ENCODE measurements around the gene RNF41.

GRCh38 chr12:56260921-56261320 is 39.2 kb upstream of the RNF41 start:
- TF ChIP-seq, protein P1, sequence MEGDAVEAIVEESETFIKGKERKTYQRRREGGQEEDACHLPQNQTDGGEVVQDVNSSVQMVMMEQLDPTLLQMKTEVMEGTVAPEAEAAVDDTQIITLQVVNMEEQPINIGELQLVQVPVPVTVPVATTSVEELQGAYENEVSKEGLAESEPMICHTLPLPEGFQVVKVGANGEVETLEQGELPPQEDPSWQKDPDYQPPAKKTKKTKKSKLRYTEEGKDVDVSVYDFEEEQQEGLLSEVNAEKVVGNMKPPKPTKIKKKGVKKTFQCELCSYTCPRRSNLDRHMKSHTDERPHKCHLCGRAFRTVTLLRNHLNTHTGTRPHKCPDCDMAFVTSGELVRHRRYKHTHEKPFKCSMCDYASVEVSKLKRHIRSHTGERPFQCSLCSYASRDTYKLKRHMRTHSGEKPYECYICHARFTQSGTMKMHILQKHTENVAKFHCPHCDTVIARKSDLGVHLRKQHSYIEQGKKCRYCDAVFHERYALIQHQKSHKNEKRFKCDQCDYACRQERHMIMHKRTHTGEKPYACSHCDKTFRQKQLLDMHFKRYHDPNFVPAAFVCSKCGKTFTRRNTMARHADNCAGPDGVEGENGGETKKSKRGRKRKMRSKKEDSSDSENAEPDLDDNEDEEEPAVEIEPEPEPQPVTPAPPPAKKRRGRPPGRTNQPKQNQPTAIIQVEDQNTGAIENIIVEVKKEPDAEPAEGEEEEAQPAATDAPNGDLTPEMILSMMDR (IDR thresholded peaks at IDR 0.05), result no peak
- TF ChIP-seq EZH2phosphoT487 (IDR thresholded peaks at IDR 0.05; ENCODE audit: borderline replicate concordance, low read depth) (no peak), USF2 (IDR thresholded peaks at IDR 0.05; ENCODE audit: borderline replicate concordance, low read depth, low read length) (no peak), REST (IDR thresholded peaks at IDR 0.05; ENCODE audit: low read depth, low read length) (no peak), TEAD4 (IDR thresholded peaks at IDR 0.05; ENCODE audit: borderline replicate concordance, insufficient read depth) (no peak), FOXM1 (IDR thresholded peaks at IDR 0.05; ENCODE audit: low read depth) (no peak), JUND (IDR thresholded peaks at IDR 0.05) (no peak), MAX (IDR thresholded peaks at IDR 0.05; ENCODE audit: low read depth) (no peak), RXRA (IDR thresholded peaks at IDR 0.05; ENCODE audit: borderline replicate concordance, low read depth) (no peak), GATA2 (CRISPR knock-in tag; IDR thresholded peaks at IDR 0.05) (no peak), SMC3 (IDR thresholded peaks at IDR 0.05; ENCODE audit: low read depth, low read length) (no peak), EP300 (IDR thresholded peaks at IDR 0.05; ENCODE audit: borderline replicate concordance in 1 of 2, low read depth in 1 of 2, low read length in 1 of 2) (no peak), NRF1 (IDR thresholded peaks at IDR 0.05; ENCODE audit: low read depth, low read length) (no peak)
- TF ChIP-seq, protein P2, sequence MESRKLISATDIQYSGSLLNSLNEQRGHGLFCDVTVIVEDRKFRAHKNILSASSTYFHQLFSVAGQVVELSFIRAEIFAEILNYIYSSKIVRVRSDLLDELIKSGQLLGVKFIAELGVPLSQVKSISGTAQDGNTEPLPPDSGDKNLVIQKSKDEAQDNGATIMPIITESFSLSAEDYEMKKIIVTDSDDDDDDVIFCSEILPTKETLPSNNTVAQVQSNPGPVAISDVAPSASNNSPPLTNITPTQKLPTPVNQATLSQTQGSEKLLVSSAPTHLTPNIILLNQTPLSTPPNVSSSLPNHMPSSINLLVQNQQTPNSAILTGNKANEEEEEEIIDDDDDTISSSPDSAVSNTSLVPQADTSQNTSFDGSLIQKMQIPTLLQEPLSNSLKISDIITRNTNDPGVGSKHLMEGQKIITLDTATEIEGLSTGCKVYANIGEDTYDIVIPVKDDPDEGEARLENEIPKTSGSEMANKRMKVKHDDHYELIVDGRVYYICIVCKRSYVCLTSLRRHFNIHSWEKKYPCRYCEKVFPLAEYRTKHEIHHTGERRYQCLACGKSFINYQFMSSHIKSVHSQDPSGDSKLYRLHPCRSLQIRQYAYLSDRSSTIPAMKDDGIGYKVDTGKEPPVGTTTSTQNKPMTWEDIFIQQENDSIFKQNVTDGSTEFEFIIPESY (IDR thresholded peaks at IDR 0.05; ENCODE audit: borderline replicate concordance, low read depth), result no peak
